Activated T-cell treated with anti-CD3 and anti-CD28 coated beads for 1 hour (primary cell): Measurements from ENCODE around the gene KLHL35.
"Not testable (repeated sequence)": the region's sequence is repeated elsewhere in the genome, so short reads cannot be mapped to it uniquely, and the experiment has no call there.

Experiments used
- DNase-seq: peaks from one replicate; pipeline ENCODE4 v3.0.0-alpha.2; 2020; ENCODE audit warnings: low read depth

Gene KLHL35

DNA sequence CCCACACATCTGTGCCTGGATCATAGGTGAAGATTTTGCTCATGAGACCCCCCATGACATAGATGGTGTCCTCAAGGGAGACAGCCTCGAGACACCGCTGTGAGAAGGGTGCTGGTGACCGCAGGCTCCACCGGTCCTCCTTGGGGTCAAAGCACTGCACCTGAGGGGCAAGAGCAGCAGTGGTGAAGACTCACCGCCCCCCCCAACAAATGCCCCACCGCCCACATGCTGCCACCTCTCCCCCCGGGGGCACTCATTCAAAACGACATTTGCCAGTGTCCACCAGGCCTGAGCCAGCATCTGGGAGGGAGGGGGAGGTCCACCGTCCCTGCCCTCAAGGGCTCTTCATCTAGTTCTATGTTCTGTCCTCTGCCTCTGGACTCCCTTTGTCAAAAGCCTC, 9.3 kb downstream of the KLHL35 start:
- no peak for DNase-seq

DNA sequence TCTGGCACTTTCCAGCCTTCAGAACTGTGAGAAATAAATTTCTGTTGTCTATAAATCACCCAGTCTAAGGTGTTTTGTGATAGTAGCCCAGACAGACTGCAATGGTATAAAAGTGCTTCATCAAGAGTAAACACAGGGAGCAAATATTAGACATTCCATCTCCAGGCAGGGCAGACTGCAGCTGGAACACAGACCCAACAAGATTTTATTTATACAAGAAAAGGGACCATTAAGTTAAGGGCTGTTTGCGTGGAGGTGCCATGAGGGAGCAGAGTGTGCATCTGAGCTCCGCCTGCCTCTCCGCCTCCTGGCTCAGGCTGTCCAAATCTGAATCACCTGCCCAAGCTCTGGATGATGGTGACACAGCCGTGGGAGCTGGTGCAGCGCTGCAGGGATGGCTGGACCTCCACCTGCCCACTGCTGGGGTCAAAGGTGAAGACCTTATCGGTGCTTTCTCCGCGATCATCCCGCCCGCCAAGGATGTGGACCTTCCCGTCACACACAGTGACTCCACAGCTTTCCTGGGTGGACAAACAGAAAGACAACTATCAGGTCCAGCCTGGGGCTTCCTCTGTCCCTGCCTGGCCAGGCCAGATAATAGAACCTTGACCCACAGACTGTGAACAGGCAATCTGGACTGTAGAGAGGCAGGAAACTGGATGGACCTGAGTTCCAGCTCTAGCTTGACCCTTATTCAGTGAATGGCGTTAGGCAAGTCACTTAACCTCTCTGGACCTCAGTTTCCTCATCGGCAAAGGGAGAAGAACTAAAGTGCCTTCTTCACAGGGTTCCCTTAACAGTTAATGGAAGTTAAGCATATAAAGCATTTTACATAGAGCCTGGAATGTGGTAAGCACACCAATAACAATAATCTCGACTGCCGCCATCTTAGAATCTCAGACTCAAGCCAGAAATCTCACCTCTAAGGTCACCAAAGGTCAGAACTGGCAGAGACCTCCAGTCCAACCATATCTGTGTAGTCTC, 10.5 kb downstream of the KLHL35 start:
- DNase-seq, result no peak

DNA sequence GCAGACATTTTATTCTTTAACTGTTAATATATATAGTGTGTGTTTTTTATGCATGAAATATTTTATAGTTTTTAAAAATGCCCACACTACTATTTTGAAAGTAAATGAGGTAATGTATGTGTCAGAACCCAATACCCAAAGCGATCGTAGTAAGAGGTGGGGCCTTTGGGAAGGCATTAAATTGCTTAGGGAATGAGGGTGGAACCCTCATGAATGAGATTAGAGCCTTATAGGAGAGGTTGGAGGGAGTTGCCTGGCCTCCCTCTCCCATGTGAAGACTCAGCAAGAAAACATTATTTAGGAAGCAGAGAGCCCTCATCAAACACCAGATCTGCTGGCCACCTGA, 11.1 kb downstream of the KLHL35 start:
- no peak for DNase-seq

DNA sequence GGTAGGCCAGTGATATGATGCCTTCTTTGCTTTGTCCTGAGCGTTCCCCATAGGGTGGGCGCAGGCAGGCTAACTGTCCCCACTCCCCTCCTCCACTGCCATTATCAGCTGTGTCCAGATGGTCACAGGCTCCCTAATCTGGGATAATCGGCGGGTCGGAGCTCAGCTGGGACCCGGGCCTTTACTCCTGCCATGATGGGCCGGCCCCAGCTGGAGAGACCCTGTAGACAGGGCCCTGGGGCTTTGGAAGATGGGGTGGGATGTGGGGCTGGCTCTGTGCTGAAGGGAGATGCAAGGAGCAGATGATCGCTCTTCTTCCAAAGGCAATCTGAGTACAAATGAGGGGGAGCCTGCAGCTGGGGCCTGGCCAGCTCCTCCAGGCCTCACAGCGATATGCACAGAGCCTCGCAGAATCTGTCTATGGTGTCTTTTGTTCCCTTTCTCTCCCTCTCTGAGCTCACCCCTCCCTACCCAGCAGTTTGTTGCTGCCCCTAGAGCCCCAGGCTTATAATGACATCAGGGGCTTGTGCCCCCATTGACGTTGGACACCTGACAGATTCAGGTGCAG, 11.9 kb downstream of the KLHL35 start:
- no peak for DNase-seq

DNA sequence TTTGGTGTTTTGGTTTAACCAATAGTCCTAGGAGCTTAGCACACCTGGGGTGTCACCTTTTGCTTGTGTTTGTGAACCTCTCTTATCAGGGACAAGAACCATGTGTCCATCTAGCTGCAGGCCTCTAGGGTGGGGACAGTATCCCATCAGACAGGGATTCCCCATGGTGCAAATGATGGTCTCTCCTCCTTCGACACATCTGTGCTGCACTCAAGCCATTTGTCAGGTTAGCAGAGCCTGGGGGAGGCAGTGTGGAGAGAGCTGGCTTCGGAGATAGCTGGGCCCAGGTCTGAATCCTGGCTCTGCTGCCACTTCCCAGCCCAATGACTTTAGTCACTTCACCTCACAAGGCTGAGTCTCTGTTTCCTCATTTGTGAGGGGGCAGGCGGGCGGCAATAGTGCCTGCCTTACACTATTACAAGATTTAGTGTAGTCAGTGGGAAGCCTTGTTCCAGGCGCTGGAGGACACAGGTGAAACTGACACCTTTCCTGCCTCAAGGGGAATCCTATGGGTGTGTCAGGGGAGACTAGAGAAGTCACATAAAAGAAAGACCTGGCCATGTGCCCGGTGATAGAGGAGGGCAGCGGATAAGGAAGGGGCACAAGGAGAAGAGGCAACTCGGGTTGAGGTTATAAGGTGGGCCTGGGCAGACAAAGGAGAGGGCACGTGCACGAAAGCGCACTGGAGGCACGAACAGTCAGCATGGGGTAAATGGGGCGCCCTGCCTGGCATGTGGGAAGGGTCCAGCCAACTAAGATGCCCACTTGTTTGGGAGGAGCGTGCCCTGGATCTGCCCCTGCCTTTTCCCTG, 12.6 kb downstream of the KLHL35 start:
- DNase-seq, result no peak

DNA sequence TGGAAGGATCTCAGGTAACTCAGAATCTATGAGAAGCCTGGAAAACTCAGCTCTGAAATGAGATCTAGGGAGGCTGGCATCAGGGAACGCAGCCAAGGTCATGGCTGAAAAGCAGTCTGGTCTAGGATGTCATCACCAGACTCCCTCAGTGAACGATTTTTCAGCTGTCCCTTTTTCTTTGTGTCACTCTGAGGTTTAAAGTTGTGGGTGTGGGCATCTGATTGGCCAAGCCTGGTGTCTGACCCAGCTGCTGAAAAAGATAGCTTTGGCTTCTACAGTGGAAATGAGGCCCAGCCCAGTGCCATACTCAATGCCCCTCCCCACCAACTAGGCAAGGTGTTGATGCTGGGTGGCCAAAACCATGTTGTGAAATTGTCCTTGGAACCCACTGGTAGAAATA, 19.1 kb downstream of the KLHL35 start:
- no peak for DNase-seq

DNA sequence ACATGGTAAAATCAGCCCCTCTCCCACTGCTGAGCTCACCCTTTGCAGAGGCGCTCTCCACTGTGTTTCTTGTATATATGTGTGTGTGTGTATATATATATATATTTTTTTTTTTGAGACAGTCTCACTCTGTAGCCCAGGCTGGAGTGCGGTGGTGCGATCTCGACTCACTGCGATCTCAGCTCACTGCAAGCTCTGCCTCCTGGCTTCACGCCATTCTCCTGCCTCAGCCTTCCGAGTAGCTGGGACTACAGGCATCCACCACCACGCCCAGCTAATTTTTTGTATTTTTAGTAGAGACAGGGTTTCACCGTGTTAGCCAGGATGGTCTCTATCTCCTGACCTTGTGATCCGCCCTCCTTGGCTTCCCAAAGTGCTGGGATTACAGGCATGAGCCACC, 19.9 kb downstream of the KLHL35 start:
- not testable (repeated sequence) for DNase-seq

DNA sequence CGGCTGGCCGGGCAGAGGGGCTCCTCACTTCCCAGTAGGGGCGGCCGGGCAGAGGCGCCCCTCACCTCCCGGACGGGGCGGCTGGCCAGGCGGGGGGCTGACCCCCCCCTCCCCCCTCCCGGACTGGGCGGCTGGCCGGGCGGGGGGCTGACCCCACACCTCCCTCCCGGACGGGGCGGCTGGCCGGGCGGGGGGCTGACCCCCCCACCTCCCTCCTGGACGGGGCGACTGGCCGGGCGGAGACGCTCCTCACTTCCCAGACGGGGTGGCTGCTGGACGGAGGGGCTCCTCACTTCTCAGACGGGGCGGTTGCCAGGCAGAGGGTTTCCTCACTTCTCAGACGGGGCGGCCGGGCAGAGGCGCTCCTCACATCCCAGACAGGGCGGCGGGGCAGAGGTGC, 23.0 kb downstream of the KLHL35 start:
- DNase-seq, result not testable (repeated sequence)

DNA sequence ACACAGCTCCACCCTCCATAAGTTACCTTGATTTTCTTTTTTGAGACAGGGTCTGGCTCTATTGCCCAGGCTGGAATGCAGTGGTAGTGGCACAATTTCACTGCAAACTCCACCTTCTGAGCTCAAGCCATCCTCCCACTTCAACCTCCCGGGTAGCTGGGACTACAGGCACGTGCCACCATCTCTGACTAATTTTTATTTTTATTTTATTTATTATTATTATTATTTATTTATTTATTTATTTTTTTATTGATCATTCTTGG, 24.1 kb downstream of the KLHL35 start:
- no peak for DNase-seq

DNA sequence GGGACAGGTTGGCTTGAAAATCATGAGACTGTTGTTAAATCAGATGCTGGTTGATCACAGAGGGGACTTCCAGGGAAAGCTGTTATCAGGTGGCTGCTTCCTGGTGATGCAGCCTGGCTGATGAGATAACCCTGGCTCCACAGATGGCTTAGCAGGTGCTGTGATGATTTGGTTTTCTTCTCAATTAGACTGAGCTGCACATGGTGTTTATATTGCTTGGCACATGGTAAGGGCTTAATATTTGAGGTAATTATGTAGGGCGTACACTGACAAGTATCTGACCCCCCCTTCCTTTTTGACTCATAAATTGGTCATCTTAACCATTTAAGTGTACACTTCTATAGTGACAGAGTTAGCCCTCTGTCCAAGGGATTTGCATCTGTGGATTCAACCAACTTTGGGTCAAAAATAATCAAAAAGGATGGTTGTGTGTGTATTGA, 26.6 kb downstream of the KLHL35 start:
- DNase-seq, result no peak

DNA sequence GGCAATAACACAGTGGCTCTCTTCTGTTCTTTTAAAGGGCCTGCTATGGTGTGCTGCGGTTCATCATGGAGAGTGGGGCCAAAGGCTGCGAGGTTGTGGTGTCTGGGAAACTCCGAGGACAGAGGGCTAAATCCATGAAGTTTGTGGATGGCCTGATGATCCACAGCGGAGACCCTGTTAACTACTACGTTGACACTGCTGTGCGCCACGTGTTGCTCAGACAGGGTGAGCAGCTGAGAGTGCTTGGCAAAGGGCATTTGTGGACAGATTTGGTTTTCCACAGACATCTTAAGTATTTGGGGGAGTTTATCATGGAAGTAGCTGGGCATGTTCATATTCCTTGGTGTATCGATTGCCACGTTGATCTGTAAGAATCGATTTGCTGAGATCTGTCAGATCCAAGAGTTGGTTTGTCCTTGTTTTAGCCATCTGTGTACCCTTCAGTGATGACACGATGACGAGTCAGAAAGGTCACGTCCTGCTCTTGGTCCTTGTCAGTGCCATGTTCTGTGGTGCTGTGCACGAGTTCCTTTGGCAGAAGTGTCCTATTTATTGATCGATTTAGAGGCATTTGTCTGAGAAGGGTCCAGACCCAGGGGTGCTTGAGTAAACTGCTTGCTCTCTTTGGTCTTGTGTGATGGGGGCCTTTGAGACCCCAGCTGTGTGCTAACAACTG, 28.9 kb downstream of the KLHL35 start:
- no peak for DNase-seq

DNA sequence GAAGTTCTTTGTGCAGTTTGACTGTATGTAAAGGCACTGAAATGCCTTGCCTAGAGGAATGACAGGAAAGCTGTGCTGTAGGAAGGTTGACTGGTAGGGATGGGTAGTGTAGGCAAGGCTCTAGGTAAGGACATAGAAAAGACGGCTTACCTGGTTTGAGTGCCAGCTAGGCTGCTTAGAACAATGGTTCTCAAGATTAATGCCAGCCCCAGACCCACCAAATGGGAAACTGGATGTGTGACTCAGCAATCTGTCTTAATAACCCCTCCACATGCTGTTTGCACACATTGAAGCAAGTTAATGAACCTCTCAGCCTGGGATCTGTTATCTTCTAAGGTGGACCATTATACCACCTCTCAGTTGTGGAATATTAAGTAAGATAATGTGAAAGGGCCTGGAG, 30.0 kb downstream of the KLHL35 start:
- DNase-seq, result no peak

DNA sequence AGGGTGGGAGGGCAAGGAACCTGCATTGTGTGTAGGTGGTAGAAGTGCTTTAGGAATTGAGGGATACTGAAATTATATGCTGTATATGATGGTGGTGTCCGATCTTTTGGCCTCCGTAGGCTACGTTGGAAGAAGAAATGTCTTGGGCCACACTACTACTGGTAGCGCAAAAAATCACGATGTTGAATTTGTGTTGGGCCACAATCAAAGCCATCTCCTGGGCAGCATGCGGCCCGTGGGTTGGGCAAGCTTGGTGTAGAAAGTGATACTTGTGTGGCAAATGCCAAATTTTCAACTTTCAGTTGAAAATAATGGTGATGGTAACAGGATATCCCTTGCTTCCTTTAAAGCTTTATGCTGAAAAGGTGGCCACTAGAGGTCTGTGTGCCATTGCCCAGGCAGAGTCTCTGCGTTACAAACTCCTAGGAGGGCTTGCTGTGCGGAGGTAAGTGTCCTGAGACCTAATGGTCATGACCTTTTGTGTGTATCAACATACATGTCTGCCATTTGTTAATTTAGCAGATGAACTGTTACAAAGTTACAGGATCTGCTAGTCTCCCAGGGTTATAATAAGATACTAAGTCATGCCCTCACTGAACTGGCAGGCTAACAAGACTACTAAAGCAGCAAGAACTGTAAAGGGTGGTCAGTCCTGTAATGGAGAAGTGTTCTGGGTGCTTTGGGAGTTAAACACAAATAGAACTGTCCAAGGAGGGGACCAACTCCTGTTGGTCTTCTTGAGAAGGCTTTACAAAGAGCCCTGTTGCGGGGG, 30.8 kb downstream of the KLHL35 start:
- DNase-seq, result no peak

DNA sequence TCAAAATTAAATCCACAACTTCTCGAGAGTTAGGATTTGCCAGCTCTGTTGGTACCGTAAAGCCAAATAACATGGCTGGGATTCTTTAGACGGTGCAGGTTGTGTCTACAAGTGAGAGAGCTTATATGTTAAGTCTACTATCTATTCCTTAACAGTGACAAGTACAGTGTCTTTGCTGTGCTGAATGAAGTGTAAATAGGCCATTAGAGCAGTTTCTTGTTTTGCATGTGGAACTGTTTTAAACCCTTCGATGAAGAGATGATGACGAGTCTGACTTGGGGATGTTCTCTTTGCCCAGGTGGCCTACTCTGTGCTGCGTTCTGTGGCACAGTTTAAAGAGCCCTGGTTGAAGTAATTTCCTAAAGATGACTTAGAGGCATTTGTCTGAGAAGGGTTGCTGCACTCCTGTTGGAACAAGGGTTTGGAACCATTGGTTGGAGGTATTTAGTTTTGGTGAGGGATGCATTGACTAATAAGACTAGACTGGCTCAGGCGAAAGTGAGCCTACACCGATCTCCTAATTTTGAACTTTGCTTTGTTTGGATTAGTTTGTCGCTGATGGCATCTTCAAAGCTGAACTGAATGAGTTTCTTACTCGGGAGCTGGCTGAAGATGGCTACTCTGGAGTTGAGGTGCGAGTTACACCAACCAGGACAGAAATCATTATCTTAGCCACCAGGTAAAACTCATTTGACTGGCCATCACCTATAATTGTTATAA, 32.7 kb downstream of the KLHL35 start:
- DNase-seq, result no peak

DNA sequence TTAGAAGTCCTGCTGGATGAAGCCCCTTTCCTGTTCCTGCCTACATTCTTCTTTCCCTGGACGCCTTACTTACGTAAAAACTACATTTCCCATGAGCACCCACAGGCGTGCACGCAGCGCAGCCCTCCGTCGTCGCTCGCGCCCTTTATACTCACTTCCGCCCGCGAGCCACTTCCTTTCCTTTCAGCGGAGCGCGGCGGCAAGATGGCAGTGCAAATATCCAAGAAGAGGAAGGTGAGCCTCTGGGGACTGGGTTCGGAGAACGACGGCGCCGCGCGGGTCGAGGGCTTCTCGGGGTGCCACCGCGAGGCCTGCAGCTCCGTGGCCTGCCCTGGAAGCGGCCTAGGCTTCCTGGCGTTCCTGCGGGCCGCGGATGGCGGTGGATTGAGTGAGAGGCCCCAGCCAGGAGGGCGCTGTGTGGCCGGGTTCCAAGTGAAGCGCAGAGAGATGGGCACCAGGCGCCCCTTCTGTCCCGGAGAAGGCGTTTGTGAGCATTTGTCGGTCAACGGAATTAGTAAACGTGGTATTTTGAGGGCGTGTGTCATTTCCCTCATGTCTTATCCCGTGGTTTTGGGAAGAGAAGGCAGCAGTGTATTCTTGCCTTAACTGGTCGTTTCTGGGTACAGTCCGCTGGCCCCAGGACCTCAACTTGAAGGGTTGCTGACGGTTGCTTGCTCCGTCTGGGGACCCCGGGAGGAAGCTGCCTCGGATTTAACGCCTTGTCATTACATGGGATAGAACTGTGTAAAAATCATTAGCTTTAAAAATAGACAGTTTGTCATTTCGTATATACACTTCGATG, 33.5 kb downstream of the KLHL35 start, which contains the start of gene RPS3:
Gene RPS3, plus strand, starts transcription at position 175 of the 802 bp plus-strand sequence. Its CDS starts 30 bp downstream, at position 205.
- peak; percentile 81 for DNase-seq

DNA sequence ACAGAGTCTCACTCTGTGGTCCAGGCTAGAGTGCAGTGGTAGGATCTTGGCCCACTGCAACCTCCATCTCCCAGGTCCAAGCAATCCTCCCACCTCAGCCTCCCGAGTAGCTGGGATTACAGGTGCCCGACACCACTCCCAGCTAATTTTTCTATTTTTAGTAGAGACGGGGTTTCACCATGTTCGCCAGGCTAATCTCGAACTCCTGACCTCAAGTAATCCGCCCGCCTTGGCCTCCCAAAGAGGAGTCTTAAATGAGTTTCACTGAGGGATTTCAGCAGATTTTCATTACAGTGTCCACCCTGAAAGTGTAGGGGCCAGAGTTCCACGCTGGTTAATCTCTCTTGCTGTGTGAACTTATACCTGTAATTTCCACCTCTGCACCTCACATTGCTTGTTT, 34.1 kb downstream of the KLHL35 start:
- DNase-seq, result no peak

DNA sequence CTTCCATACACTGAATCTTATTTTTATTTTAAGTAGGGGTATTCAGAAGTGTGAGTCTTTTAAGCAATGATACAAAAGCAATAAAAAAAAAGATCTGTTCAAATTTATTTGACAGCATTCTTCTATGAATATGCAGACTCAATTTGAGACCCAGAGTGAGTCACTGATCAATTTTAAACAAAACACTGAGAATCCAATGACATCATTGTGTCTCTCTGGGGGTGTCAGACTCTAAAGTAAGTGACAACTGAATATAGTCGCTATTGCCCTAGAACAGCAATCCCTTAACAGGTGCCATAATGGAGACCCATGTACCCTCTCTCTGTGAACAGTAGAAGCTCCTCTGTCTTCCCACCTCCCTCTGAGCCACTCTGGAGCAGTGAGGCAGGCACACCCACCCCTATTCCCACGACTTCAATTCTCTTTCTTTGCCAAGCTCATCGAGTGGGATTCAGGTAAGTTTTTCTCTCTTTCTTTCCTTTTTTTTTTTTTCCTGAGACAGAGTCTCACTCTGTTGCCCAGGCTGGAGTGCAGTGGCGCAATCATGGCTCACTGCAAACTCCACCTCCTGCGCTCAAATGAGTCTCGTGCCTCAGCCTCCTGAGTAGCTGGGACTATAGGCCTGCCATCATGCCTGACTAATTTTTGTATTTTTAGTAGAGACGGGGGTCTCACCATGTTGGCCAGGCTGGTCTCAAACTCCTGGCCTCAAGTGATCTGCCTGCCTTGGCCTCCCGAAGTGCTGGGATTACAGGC, 38.7 kb downstream of the KLHL35 start:
- no peak for DNase-seq

DNA sequence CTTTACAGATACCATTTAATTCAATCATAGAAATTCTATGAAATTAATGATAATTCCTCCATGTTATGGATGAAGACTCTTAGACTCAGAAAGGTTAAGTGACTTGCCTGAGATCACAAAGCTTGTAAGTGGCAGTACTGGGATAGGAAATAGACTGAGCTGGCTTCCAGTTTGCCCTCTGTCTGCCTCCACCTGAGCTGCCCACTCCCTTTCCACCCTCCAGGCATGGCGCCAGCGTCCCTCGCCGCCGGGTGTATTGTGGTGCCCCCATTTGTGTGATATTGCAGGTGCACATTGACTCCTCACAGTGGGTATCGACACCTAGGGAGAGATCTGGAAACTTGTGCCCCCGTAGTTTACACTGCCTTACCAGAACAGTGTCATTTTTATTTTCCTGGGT, 43.1 kb downstream of the KLHL35 start:
- no peak for DNase-seq

DNA sequence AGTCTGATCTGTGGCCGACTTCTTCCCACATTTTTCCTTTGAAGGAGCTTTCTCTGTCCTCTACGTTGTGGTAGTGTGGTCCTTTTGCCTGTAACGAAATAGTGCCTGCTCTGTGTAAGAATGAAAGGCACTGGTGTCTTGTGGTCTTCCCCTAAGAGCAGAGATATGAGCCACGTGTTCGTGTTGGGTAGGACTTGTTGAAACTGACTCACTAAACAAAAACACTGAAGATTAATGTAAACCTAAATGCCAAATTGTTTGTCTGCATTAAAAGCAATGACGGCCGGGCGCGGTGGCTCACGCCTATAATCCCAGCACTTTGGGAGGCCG, 43.8 kb downstream of the KLHL35 start:
- no peak for DNase-seq
